Measurements from ENCODE around the gene NRCAM. TPM values are rescaled to one million over a fixed set of nuclear protein-coding genes. Genes with fewer than 3 reads are reported as not detected.
A peak's percentile ranks its signal among the peaks of the same experiment; 100 is the strongest.

The NRCAM gene
- total RNA-seq, 4 donors from 2014 or later: 0.85 to 4.1 (median 2.6) TPM

DNA sequence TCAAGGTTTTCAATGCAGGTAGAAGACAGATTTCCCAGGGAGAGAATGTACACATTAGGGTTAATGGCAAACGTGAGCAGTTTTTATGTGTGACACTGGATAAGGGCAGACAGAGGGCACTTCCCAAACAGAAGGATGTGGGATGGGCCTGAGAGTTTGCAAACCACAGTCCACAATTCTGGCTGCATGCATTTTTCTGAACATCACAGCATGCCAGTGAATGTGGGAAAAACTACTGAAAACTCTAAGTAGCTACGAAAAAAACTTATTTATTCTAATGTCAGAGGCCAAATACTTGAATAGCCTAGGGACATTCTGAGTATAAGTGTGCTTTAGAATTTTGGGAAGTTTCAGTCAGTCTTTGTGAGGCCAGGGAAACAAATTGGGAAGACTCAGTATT lies 145.9 kb downstream of the NRCAM start:
- no peaks in the 10 kb centered on the region for H3K27me3 ChIP-seq
- H3K9me3 ChIP-seq: no peaks in the 10 kb centered on the region
- no peak for DNase-seq
- H3K4me3 ChIP-seq: no peak overlapping the region
- no peak for TF ChIP-seq POLR2A (IDR thresholded peaks at IDR 0.05)
- TF ChIP-seq, protein P1, sequence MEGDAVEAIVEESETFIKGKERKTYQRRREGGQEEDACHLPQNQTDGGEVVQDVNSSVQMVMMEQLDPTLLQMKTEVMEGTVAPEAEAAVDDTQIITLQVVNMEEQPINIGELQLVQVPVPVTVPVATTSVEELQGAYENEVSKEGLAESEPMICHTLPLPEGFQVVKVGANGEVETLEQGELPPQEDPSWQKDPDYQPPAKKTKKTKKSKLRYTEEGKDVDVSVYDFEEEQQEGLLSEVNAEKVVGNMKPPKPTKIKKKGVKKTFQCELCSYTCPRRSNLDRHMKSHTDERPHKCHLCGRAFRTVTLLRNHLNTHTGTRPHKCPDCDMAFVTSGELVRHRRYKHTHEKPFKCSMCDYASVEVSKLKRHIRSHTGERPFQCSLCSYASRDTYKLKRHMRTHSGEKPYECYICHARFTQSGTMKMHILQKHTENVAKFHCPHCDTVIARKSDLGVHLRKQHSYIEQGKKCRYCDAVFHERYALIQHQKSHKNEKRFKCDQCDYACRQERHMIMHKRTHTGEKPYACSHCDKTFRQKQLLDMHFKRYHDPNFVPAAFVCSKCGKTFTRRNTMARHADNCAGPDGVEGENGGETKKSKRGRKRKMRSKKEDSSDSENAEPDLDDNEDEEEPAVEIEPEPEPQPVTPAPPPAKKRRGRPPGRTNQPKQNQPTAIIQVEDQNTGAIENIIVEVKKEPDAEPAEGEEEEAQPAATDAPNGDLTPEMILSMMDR (IDR thresholded peaks at IDR 0.05): no peak
- H3K27ac ChIP-seq: peak overlapping the region in 1 of 4 donors; percentile 22
- H3K36me3 ChIP-seq: no peaks in the 10 kb centered on the region
- no peaks in the 10 kb centered on the region for H3K4me1 ChIP-seq

GRCh38 chr7:108308903-108309302 lies 147.3 kb downstream of the NRCAM start:
- no peaks in the 10 kb centered on the region for H3K27me3 ChIP-seq
- no peaks in the 10 kb centered on the region for H3K9me3 ChIP-seq
- no peak for TF ChIP-seq POLR2A (IDR thresholded peaks at IDR 0.05)
- TF ChIP-seq, protein P1 (IDR thresholded peaks at IDR 0.05): no peak
- H3K4me3 ChIP-seq: no peak overlapping the region
- DNase-seq: no peak
- H3K27ac ChIP-seq: no peak overlapping the region
- no peaks in the 10 kb centered on the region for H3K36me3 ChIP-seq
- H3K4me1 ChIP-seq: no peaks in the 10 kb centered on the region

DNA sequence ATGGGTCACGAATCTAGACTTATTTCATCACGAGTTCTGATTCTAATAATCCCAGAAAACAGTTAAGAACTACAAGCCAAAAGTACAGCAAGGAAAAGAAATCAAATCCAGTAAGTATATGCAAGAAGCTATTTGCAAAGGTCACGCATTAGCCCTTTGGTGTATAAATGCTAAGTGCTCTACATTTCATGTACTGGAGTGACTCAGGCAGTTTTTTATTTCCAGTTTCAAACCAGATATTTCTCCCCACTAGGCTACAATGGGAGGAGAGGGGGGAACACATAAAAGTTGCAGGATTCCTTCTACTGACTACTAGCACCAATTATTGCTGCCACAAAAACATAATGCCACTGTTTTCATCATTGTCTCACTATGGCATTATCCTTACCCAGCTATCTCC lies 148.0 kb downstream of the NRCAM start:
- H3K36me3 ChIP-seq: no peaks in the 10 kb centered on the region
- no peak for DNase-seq
- H3K4me3 ChIP-seq: no peak overlapping the region
- no peak overlapping the region for H3K27ac ChIP-seq
- H3K4me1 ChIP-seq: no peaks in the 10 kb centered on the region
- H3K9me3 ChIP-seq: no peaks in the 10 kb centered on the region
- H3K27me3 ChIP-seq: no peaks in the 10 kb centered on the region
- no peak for TF ChIP-seq POLR2A (IDR thresholded peaks at IDR 0.05)
- TF ChIP-seq, protein P1 (IDR thresholded peaks at IDR 0.05): no peak

DNA sequence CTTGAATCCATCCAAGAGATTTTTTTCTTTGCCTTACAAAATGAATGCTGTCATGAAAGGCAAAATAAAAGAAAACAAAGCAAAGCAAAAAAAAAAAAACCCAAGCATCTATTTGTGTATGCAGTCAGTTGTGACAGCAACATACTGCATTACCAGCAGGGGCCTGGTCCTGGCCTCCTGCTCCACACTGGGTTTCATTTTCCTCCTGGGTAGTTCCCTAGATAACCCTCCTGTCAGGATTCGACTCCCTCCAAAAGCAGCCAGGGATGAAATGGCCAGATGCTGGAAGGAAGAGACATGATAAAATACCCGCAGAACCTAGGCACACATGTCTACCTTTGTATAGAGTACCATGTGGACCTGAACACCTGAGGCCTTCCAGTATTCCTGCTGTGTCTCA lies 148.6 kb downstream of the NRCAM start:
- TF ChIP-seq, protein P1 (IDR thresholded peaks at IDR 0.05): no peak
- no peak for TF ChIP-seq POLR2A (IDR thresholded peaks at IDR 0.05)
- Histone ChIP-seq H3K27me3 (no peaks in the 10 kb centered on the region), H3K36me3 (no peaks in the 10 kb centered on the region), H3K4me3 (no peak overlapping the region), H3K9me3 (no peaks in the 10 kb centered on the region), H3K4me1 (no peaks in the 10 kb centered on the region), H3K27ac (no peak overlapping the region)
- DNase-seq: no peak

- no peak overlapping the region for H3K27ac ChIP-seq
- no peak overlapping the region for H3K4me3 ChIP-seq
- no peaks in the 10 kb centered on the region for H3K9me3 ChIP-seq
- H3K36me3 ChIP-seq: no peaks in the 10 kb centered on the region
- DNase-seq: no peak
- H3K27me3 ChIP-seq: no peaks in the 10 kb centered on the region
- no peak for TF ChIP-seq POLR2A (IDR thresholded peaks at IDR 0.05)
- TF ChIP-seq, protein P1 (IDR thresholded peaks at IDR 0.05): no peak
- no peaks in the 10 kb centered on the region for H3K4me1 ChIP-seq
Measured at GRCh38 chr7:108307194-108307593, 149.0 kb downstream of the NRCAM start.

- H3K9me3 ChIP-seq: no peaks in the 10 kb centered on the region
- no peaks in the 10 kb centered on the region for H3K4me1 ChIP-seq
- H3K36me3 ChIP-seq: no peaks in the 10 kb centered on the region
- no peaks in the 10 kb centered on the region for H3K27me3 ChIP-seq
- TF ChIP-seq, protein P1 (IDR thresholded peaks at IDR 0.05): no peak
- no peak for TF ChIP-seq POLR2A (IDR thresholded peaks at IDR 0.05)
- no peak overlapping the region for H3K4me3 ChIP-seq
- DNase-seq: no peak
- H3K27ac ChIP-seq: no peak overlapping the region
Measured at GRCh38 chr7:108303332-108303731, 152.9 kb downstream of the NRCAM start.
